HEK293 (cell line): ENCODE results near the gene MTCH2.

Experiments
- CTCF ChIA-PET: fragments of 350-600 bp; formaldehyde crosslinking; extraction: SDS; loops from one replicate; lab custom pipeline; 2021; ENCODE audit warnings: antibody characterized with exemption; lab: Yijun Ruan, JAX
- POLR2A ChIA-PET: fragments of 300-600 bp; formaldehyde crosslinking; extraction: SDS; loops from one replicate; lab custom pipeline; 2020; ENCODE audit warnings: antibody characterized with exemption, inconsistent platforms; lab: Yijun Ruan, JAX
- H3K27ac ChIP-seq: fragments of 200-500 bp; sonication (Bioruptor generic); 2 replicates; pipeline ENCODE4 v1.5.1; 2014; ENCODE audit warnings: low read depth, low read length, control low read depth, inconsistent platforms; ENCODE audit errors: extremely low read depth
- H3K36me3 ChIP-seq, 2 experiments: fragments of 200-500 bp in 1 of 2; sonication (Bioruptor generic) in 1 of 2; 1 replicate in 1 of 2; 2 replicates in 1 of 2; pipeline ENCODE4 v1.5.1; 2014 to 2017; ENCODE audit warnings: inconsistent platforms in 2 of 2, low read length in 2 of 2; ENCODE audit not compliant: control insufficient read depth in 2 of 2, insufficient read depth in 1 of 2
- H3K4me1 ChIP-seq: fragments of 200-500 bp; sonication (Bioruptor generic); 2 replicates; pipeline ENCODE4 v1.5.1; 2014; ENCODE audit warnings: mild to moderate bottlenecking, low read length, inconsistent platforms; ENCODE audit not compliant: control insufficient read depth, insufficient read depth
- H3K4me3 ChIP-seq: 2 replicates; pipeline ENCODE4 v1.5.1; 2011; ENCODE audit warnings: low read depth, mild to moderate bottlenecking, control low read depth, low read length, moderate library complexity
- H3K9me3 ChIP-seq: fragments of 200-500 bp; sonication (Bioruptor generic); 2 replicates; pipeline ENCODE4 v1.5.1; 2014; ENCODE audit warnings: low read depth, low read length, inconsistent platforms; ENCODE audit not compliant: control insufficient read depth, insufficient read depth
- ATF2 ChIP-seq: fragments of 450-650 bp; formaldehyde crosslinking; IDR thresholded peaks from 2 replicates; pipeline ENCODE4 v1.5.1; 2016; ENCODE audit warnings: missing biosample characterization, missing genetic modification characterization, low read depth
- GFI1B ChIP-seq: fragments of 450-650 bp; formaldehyde crosslinking; IDR thresholded peaks from 2 replicates; pipeline ENCODE4 v1.5.1; 2016; ENCODE audit warnings: missing biosample characterization, missing genetic modification characterization
- GLIS2 ChIP-seq: fragments of 450-650 bp; formaldehyde crosslinking; IDR thresholded peaks from 2 replicates; pipeline ENCODE4 v1.5.1; 2016; ENCODE audit warnings: missing biosample characterization, missing genetic modification characterization
- IKZF3 ChIP-seq: fragments of 450-650 bp; IDR thresholded peaks from 2 replicates; pipeline ENCODE4 v1.5.0; 2018; ENCODE audit warnings: missing biosample characterization, mild to moderate bottlenecking, missing genetic modification characterization, moderate library complexity
- KLF16 ChIP-seq: fragments of 450-650 bp; formaldehyde crosslinking; IDR thresholded peaks from 2 replicates; pipeline ENCODE4 v1.5.1; 2017; ENCODE audit warnings: missing biosample characterization, missing genetic modification characterization
- KLF7 ChIP-seq: fragments of 450-650 bp; formaldehyde crosslinking; IDR thresholded peaks from 2 replicates; pipeline ENCODE4 v1.5.1; 2016; ENCODE audit warnings: missing biosample characterization, missing genetic modification characterization, borderline replicate concordance
- YY2 ChIP-seq: fragments of 450-650 bp; formaldehyde crosslinking; IDR thresholded peaks from 2 replicates; pipeline ENCODE4 v1.5.1; 2016; ENCODE audit warnings: missing biosample characterization, missing genetic modification characterization
- ZBTB17 ChIP-seq: fragments of 450-650 bp; formaldehyde crosslinking; IDR thresholded peaks from 2 replicates; pipeline ENCODE4 v1.5.1; 2016; ENCODE audit warnings: missing biosample characterization, missing genetic modification characterization
- ZFP69B ChIP-seq: fragments of 450-650 bp; formaldehyde crosslinking; IDR thresholded peaks from 2 replicates; pipeline ENCODE4 v1.5.1; 2016; ENCODE audit warnings: missing biosample characterization, missing genetic modification characterization
- ZIC2 ChIP-seq: fragments of 450-650 bp; formaldehyde crosslinking; IDR thresholded peaks from 2 replicates; pipeline ENCODE4 v1.5.1; 2016; ENCODE audit warnings: missing biosample characterization, missing genetic modification characterization
- ZNF146 ChIP-seq: fragments of 450-650 bp; formaldehyde crosslinking; IDR thresholded peaks from 2 replicates; pipeline ENCODE4 v1.5.1; 2016; ENCODE audit warnings: missing biosample characterization, missing genetic modification characterization
- ZNF148 ChIP-seq: fragments of 450-650 bp; formaldehyde crosslinking; IDR thresholded peaks from 2 replicates; pipeline ENCODE4 v1.5.0; 2017; ENCODE audit warnings: missing biosample characterization, missing genetic modification characterization, borderline replicate concordance
- ZNF16 ChIP-seq: fragments of 450-650 bp; formaldehyde crosslinking; IDR thresholded peaks from 2 replicates; pipeline ENCODE4 v1.5.1; 2016; ENCODE audit warnings: low read depth, missing biosample characterization, missing genetic modification characterization
- ZNF202 ChIP-seq: fragments of 450-650 bp; formaldehyde crosslinking; IDR thresholded peaks from 2 replicates; pipeline ENCODE4 v1.5.1; 2016; ENCODE audit warnings: missing biosample characterization, missing genetic modification characterization, borderline replicate concordance
- ZNF311 ChIP-seq: fragments of 450-650 bp; formaldehyde crosslinking; IDR thresholded peaks from 2 replicates; pipeline ENCODE4 v1.5.1; 2017; ENCODE audit warnings: missing biosample characterization, missing genetic modification characterization, borderline replicate concordance
- ZNF335 ChIP-seq: fragments of 450-650 bp; formaldehyde crosslinking; conservative IDR thresholded peaks from 2 replicates; pipeline ENCODE4 v1.5.1; 2016; ENCODE audit warnings: missing biosample characterization, missing genetic modification characterization
- ZNF366 ChIP-seq: fragments of 450-650 bp; formaldehyde crosslinking; conservative IDR thresholded peaks from 2 replicates; pipeline ENCODE4 v1.5.1; 2016; ENCODE audit warnings: missing biosample characterization, missing genetic modification characterization
- ZNF394 ChIP-seq: fragments of 450-650 bp; formaldehyde crosslinking; IDR thresholded peaks from 2 replicates; pipeline ENCODE4 v1.5.1; 2016; ENCODE audit warnings: missing biosample characterization, missing genetic modification characterization, mild to moderate bottlenecking, moderate library complexity, borderline replicate concordance
- ZNF426 ChIP-seq: fragments of 450-650 bp; formaldehyde crosslinking; IDR thresholded peaks from 2 replicates; pipeline ENCODE4 v1.5.1; 2017; ENCODE audit warnings: missing biosample characterization, missing genetic modification characterization, mild to moderate bottlenecking, inconsistent platforms, moderate library complexity
- ZNF501 ChIP-seq: fragments of 450-650 bp; formaldehyde crosslinking; IDR thresholded peaks from 2 replicates; pipeline ENCODE4 v1.5.1; 2016; ENCODE audit warnings: missing biosample characterization, missing genetic modification characterization
- ZNF558 ChIP-seq: fragments of 450-650 bp; formaldehyde crosslinking; IDR thresholded peaks from 2 replicates; pipeline ENCODE4 v1.5.1; 2016; ENCODE audit warnings: missing biosample characterization, missing genetic modification characterization
- ZNF571 ChIP-seq: fragments of 450-650 bp; formaldehyde crosslinking; IDR thresholded peaks from 2 replicates; pipeline ENCODE4 v1.5.0; 2017; ENCODE audit warnings: missing biosample characterization, missing genetic modification characterization
- ZNF596 ChIP-seq: fragments of 450-650 bp; IDR thresholded peaks from 2 replicates; pipeline ENCODE4 v1.5.0; 2018; ENCODE audit warnings: missing biosample characterization, mild to moderate bottlenecking, missing genetic modification characterization, moderate library complexity
- ZNF747 ChIP-seq: fragments of 450-650 bp; formaldehyde crosslinking; IDR thresholded peaks from 2 replicates; pipeline ENCODE4 v1.5.1; 2016; ENCODE audit warnings: missing biosample characterization, missing genetic modification characterization
- ZNF792 ChIP-seq: fragments of 450-650 bp; formaldehyde crosslinking; IDR thresholded peaks from 2 replicates; pipeline ENCODE4 v1.5.1; 2016; ENCODE audit warnings: missing biosample characterization, missing genetic modification characterization
- ZSCAN5A ChIP-seq: fragments of 450-650 bp; formaldehyde crosslinking; IDR thresholded peaks from 2 replicates; pipeline ENCODE4 v1.5.1; 2016; ENCODE audit warnings: missing biosample characterization, missing genetic modification characterization

The MTCH2 gene

GRCh38 chr11:47595029-47595428 lies 47.3 kb downstream of the MTCH2 start:
- no peak overlapping the region for H3K27ac ChIP-seq
- no peaks in the 10 kb centered on the region for H3K36me3 ChIP-seq
- no peaks in the 10 kb centered on the region for H3K9me3 ChIP-seq
- no peak overlapping the region for H3K4me3 ChIP-seq
- CTCF ChIA-PET: no interaction called here
- TF ChIP-seq YY2 (tag by site-specific recombination) (no peak), GFI1B (no peak)
- no peaks in the 10 kb centered on the region for H3K4me1 ChIP-seq
- POLR2A ChIA-PET: interaction anchor here (0.5 to 0.7 kb wide), 3 partner anchors 9 to 684 kb away, joined by 4 to 7 read pairs (median 7); no protein-coding TSS in a partner anchor

- Histone ChIP-seq H3K4me3 (peak within 1 kb of the TSS; percentile 44), H3K36me3 (no peaks in the 10 kb centered on the region), H3K9me3 (no peaks in the 10 kb centered on the region), H3K4me1 (no peaks in the 10 kb centered on the region), H3K27ac (no peak within 1 kb of the TSS)
- ChIA-PET POLR2A (interaction anchor here (0.5 to 0.7 kb wide), 3 partner anchors 10 to 18 kb away, joined by 3 to 7 read pairs (median 4); partner anchors contain the start of genes KBTBD4 and NDUFS3), CTCF (interaction anchor here (1.3 kb wide), 1 partner anchor 23 kb away, joined by 3 read pairs; no protein-coding TSS in a partner anchor)
- no peak for TF ChIP-seq GLIS2 (tag by site-specific recombination)
- TF ChIP-seq ATF2: no peak
- 0 out of 2 replicates have a peak, but pooled peaks have one; percentile 41 for TF ChIP-seq ZNF366 (tag by site-specific recombination)
- TF ChIP-seq ZFP69B (tag by site-specific recombination): no peak
- no peak for TF ChIP-seq ZNF148
- TF ChIP-seq ZNF558 (tag by site-specific recombination): no peak
- TF ChIP-seq ZIC2 (tag by site-specific recombination): no peak
- TF ChIP-seq ZBTB17: peak; percentile 15; the same call in 1 of the 2 replicates
- TF ChIP-seq ZNF501 (tag by site-specific recombination): no peak
- no peak for TF ChIP-seq ZNF146
- TF ChIP-seq ZNF394: no peak
- TF ChIP-seq ZNF202 (tag by site-specific recombination): no peak
These were observed 48.2 kb downstream of the MTCH2 start, which contains the start of gene C1QTNF4 for GRCh38 chr11:47593934-47594855. C1QTNF4 (minus strand) TSS chr11:47594411; CDS start chr11:47590810, 3,601 bp downstream.

- CTCF ChIA-PET: interaction anchor here (1.3 kb wide), 1 partner anchor 24 kb away, joined by 3 read pairs; no protein-coding TSS in a partner anchor
These were observed 48.8 kb downstream of the MTCH2 start for GRCh38 chr11:47593492-47593933.

More at GRCh38 chr11:47593492-47593933, 48.8 kb downstream of the MTCH2 start:
- no peaks in the 10 kb centered on the region for H3K4me1 ChIP-seq
- TF ChIP-seq ZNF16 (tag by site-specific recombination) (no peak), KLF16 (tag by site-specific recombination) (no peak), ZNF311 (tag by site-specific recombination) (no peak), ZSCAN5A (tag by site-specific recombination) (no peak), ZNF335 (peak; percentile 27; the same call in 1 of the 2 replicates), IKZF3 (tag by site-specific recombination) (no peak), ZNF202 (tag by site-specific recombination) (no peak), ZNF747 (no peak), ZNF792 (tag by site-specific recombination) (no peak), KLF7 (tag by site-specific recombination) (no peak), ZNF571 (no peak), ZBTB17 (peak; percentile 81; the same call in 1 of the 2 replicates), ZNF596 (no peak), ZNF426 (tag by site-specific recombination) (no peak)
- TF ChIP-seq, all 188 proteins: peak for 2
- no peaks in the 10 kb centered on the region for H3K9me3 ChIP-seq
- no peak overlapping the region for H3K27ac ChIP-seq
- no peaks in the 10 kb centered on the region for H3K36me3 ChIP-seq
- H3K4me3 ChIP-seq: peak overlapping the region; percentile 44
- POLR2A ChIA-PET: no interaction called here
